ENCODE results near the gene RDH14. TPM values are rescaled to one million over a fixed set of nuclear protein-coding genes. Genes with fewer than 3 reads are reported as not detected.

Gene RDH14
- total RNA-seq, 6 experiments from 2014 or later, result 9.2 to 21.5 (median 12.8) TPM

- Histone ChIP-seq H3K36me3 (no peaks in the 10 kb centered on the region), H3K4me1 (peaks cover 0 to 18% (median 7%) of the 10 kb centered on the region in 4 donors), H3K4me3 (no peak overlapping the region), H3K9me3 (no peaks in the 10 kb centered on the region), H3K27ac (no peak overlapping the region), H3K27me3 (no peaks in the 10 kb centered on the region)
- DNase-seq, result no peak
- intact Hi-C loops (cut with DNase I), result no loop called here
- 67% methylated on average over 11 of the region's 11 CpGs for WGBS (ENCODE audit: insufficient coverage, low coverage, low lambda C conversion rate, missing lambda C conversion rate)
- ATAC-seq, result no peak
- no peak for TF ChIP-seq CTCF (IDR thresholded peaks at IDR 0.05)
Observed at GRCh38 chr2:18516112-18516511, 44.3 kb downstream of the RDH14 start.

DNA sequence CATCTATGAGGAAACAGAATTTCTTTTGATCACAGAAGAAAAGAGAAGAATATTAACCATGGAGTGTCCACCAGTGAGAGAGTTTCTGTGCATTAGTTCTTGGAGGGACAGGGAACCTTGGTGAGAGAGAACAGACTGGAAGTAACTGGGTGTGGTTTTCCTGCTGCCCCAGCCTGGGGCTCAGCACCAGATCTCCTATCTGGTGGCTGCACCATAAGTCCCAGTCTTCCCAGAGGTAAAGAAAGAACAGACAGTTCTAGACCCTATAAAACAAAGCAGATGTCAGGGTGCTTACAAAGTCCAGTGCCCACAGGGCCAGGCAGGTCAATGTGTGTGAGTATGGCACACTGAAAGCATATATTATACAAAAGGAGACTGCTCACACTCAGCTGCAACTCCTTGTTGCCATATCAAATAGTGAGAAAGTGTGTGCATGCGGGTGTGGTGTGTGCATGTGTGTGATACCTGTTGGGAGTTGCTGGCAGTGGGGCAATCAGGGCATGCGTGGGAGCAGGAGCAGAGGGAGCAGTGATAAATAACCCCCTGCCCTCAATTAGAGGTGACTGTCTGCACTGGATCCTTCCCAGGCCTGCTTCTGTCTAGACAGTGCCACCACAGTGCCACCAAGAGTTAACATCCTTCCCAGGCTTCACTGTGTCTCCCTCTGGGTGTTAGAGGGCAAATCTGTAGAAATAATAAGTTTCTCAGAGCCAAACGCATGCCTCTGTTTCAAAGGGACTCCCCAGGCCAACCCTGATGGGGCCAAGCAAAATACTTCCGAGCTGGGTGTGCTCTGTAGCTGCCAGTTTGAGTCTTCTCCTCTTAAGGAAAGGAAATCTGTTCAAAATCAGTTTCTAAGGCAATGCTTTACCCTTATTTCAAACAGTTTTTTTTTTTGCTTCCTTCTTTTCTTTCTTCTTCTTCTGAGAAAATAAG, 45.7 kb downstream of the RDH14 start:
- TF ChIP-seq CTCF (IDR thresholded peaks at IDR 0.05) (no peak), POLR2A (IDR thresholded peaks at IDR 0.05) (no peak)
- Histone ChIP-seq H3K27ac (no peak overlapping the region), H3K36me3 (no peaks in the 10 kb centered on the region), H3K27me3 (no peaks in the 10 kb centered on the region), H3K4me1 (peaks cover 0 to 18% (median 7%) of the 10 kb centered on the region in 4 donors), H3K4me3 (no peak overlapping the region), H3K9me3 (no peaks in the 10 kb centered on the region)
- DNase-seq (no peak), ATAC-seq (no peak)
- WGBS (ENCODE audit: insufficient coverage, low coverage, low lambda C conversion rate, missing lambda C conversion rate), result no CpG with 5 or more reads among the region's 4 CpGs
- intact Hi-C loops (cut with DNase I), result no loop called here

DNA sequence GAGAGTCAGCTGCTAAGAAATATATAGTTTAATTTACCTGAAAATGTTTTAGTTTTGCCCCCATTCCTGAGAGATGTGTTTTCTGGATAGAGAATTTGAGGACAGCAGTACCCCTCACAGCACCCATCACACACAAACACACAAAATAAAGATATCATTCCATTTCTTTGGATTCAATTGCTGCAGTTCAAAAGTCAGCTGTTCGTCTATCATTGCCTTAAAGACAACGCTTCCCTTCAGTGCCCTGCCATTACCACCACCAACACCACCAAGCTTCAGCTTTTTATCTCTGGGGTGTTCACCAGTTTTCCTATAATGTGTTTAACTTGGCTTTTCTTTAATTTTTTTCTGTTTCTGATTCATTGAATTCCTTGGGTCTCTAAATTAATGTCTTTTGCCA, 49.7 kb downstream of the RDH14 start:
- no peaks in the 10 kb centered on the region for H3K9me3 ChIP-seq
- H3K27me3 ChIP-seq, result no peaks in the 10 kb centered on the region
- DNase-seq (no peak), ATAC-seq (no peak)
- no peak overlapping the region for H3K4me3 ChIP-seq
- WGBS (ENCODE audit: insufficient coverage, low coverage, low lambda C conversion rate, missing lambda C conversion rate), result 80% methylated on average over 2 of the region's 2 CpGs
- H3K27ac ChIP-seq, result no peak overlapping the region
- intact Hi-C loops (cut with DNase I), result no loop called here
- TF ChIP-seq CTCF (IDR thresholded peaks at IDR 0.05), result no peak
- no peak for TF ChIP-seq POLR2A (IDR thresholded peaks at IDR 0.05)
- H3K4me1 ChIP-seq, result no peaks in the 10 kb centered on the region
- H3K36me3 ChIP-seq, result no peaks in the 10 kb centered on the region

DNA sequence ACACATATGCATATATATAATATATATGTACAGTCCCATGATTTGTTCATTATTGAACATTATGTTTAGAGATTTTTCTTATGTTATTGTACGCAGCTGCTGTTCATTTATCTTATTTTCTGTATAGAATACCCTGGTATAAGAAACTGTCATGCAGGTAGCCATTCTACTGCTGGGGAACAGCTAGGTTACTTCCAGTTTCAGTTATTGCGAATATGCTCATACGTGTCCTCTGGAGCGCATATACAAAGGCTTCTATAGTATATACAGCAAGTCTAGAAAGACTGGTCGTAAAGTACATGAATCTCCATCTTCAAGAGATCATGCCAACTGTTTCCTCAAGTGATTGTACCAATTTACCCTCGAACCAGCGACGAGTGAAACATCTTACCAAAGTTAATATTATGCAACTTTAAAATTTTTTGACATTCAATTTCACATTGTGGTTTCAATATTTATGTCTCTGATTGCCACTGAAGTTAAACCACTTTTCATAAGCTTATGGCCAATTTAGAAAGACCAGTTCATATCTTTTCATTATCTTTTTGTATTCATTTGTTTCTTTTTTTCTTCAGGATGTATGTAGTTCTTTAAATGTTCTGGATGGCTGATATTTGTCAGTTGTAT, 53.5 kb downstream of the RDH14 start:
- no peak overlapping the region for H3K27ac ChIP-seq
- no peak for DNase-seq
- H3K9me3 ChIP-seq, result no peaks in the 10 kb centered on the region
- TF ChIP-seq POLR2A (IDR thresholded peaks at IDR 0.05) (no peak), CTCF (IDR thresholded peaks at IDR 0.05) (no peak)
- H3K27me3 ChIP-seq, result no peaks in the 10 kb centered on the region
- H3K36me3 ChIP-seq, result no peaks in the 10 kb centered on the region
- no peak overlapping the region for H3K4me3 ChIP-seq
- no peaks in the 10 kb centered on the region for H3K4me1 ChIP-seq
- intact Hi-C loops (cut with DNase I), result no loop called here
- 53% methylated on average over 8 of the region's 8 CpGs for WGBS (ENCODE audit: insufficient coverage, low coverage, low lambda C conversion rate, missing lambda C conversion rate)
- no peak for ATAC-seq
